ENCODE results near the gene LRRC27.

- TF ChIP-seq ZNF70 (CRISPR knock-in tag; IDR thresholded peaks at IDR 0.05): no peak
- no peak for TF ChIP-seq ZFP30 (CRISPR knock-in tag; IDR thresholded peaks at IDR 0.05)
- no peak for TF ChIP-seq CREB5 (CRISPR knock-in tag; IDR thresholded peaks at IDR 0.05; ENCODE audit: low read depth)
- no peak for TF ChIP-seq ARNTL (CRISPR knock-in tag; IDR thresholded peaks at IDR 0.05; ENCODE audit: borderline replicate concordance, low read depth)
- TF ChIP-seq CSDC2 (CRISPR knock-in tag; IDR thresholded peaks at IDR 0.05): no peak
- no peak for TF ChIP-seq GLIS3 (CRISPR knock-in tag; IDR thresholded peaks at IDR 0.05)
- no peak for TF ChIP-seq ZNF8 (CRISPR knock-in tag; IDR thresholded peaks at IDR 0.05)
- TF ChIP-seq PPARA (CRISPR knock-in tag; IDR thresholded peaks at IDR 0.05; ENCODE audit: borderline replicate concordance): no peak
- no peak for TF ChIP-seq CSRNP3 (CRISPR knock-in tag; IDR thresholded peaks at IDR 0.05)
Observed at GRCh38 chr10:132418527-132419416, 86.8 kb downstream of the LRRC27 start.
